GM18507 (cell line): Measurements from ENCODE around the gene PLXNA2.
A peak's percentile ranks its signal among the peaks of the same experiment; 100 is the strongest.

Source experiments
- DNase-seq: peaks from one replicate; pipeline ENCODE4 v3.0.0; 2011; ENCODE audit warnings: low read depth; ENCODE audit not compliant: insufficient read length; ENCODE audit errors: extremely low spot score
- FAIRE-seq: peaks from 2 replicates; lab custom pipeline; 2011; peaks lifted over from hg19 to GRCh38; lab: Jason Lieb, UNC

Gene PLXNA2

GRCh38 chr1:208243967-208244916 is at the start of gene PLXNA2:
Gene PLXNA2 (minus strand): TSS chr1:208244384. CDS start chr1:208217922, 26,462 bp downstream.
- FAIRE-seq, result no peak
- peak; percentile 36 for DNase-seq

- FAIRE-seq (no peak), DNase-seq (no peak)
Measured at GRCh38 chr1:208292908-208293307, 48.7 kb upstream of the PLXNA2 start.

- FAIRE-seq (no peak), DNase-seq (no peak)
Measured at GRCh38 chr1:208291923-208292711, 47.9 kb upstream of the PLXNA2 start.

- FAIRE-seq (no peak), DNase-seq (no peak)
Measured at GRCh38 chr1:208291129-208291528, 46.9 kb upstream of the PLXNA2 start.

- DNase-seq (no peak), FAIRE-seq (no peak)
Measured at GRCh38 chr1:208289716-208290115, 45.5 kb upstream of the PLXNA2 start.

GRCh38 chr1:208288495-208288894 is 44.3 kb upstream of the PLXNA2 start:
- FAIRE-seq (no peak), DNase-seq (no peak)

- FAIRE-seq (no peak), DNase-seq (no peak)
Measured at GRCh38 chr1:208280681-208281450, 36.7 kb upstream of the PLXNA2 start.

- DNase-seq, result no peak
Measured at GRCh38 chr1:208279826-208280588, 35.8 kb upstream of the PLXNA2 start.

GRCh38 chr1:208278638-208279037 is 34.5 kb upstream of the PLXNA2 start:
- no peak for FAIRE-seq
- DNase-seq, result no peak

More at GRCh38 chr1:208279826-208280588, 35.8 kb upstream of the PLXNA2 start:
- no peak for FAIRE-seq

GRCh38 chr1:208276757-208277435 is 32.7 kb upstream of the PLXNA2 start:
- DNase-seq (no peak), FAIRE-seq (no peak)

GRCh38 chr1:208275083-208275482 is 30.9 kb upstream of the PLXNA2 start:
- no peak for DNase-seq

GRCh38 chr1:208273386-208274017 is 29.3 kb upstream of the PLXNA2 start:
- FAIRE-seq, result no peak

More at GRCh38 chr1:208275083-208275482, 30.9 kb upstream of the PLXNA2 start:
- FAIRE-seq, result no peak

GRCh38 chr1:208272713-208273112 is 28.5 kb upstream of the PLXNA2 start:
- FAIRE-seq, result no peak
- no peak for DNase-seq

More at GRCh38 chr1:208273386-208274017, 29.3 kb upstream of the PLXNA2 start:
- DNase-seq, result no peak

- DNase-seq (no peak), FAIRE-seq (no peak)
Measured at GRCh38 chr1:208272311-208272710, 28.1 kb upstream of the PLXNA2 start.

- no peak for DNase-seq
- FAIRE-seq, result no peak
Measured at GRCh38 chr1:208271236-208271635, 27.1 kb upstream of the PLXNA2 start.

GRCh38 chr1:208270651-208271141 is 26.5 kb upstream of the PLXNA2 start:
- no peak for FAIRE-seq
- DNase-seq, result no peak

- no peak for DNase-seq
- FAIRE-seq, result no peak
Measured at GRCh38 chr1:208269338-208269666, 25.1 kb upstream of the PLXNA2 start.
